Aorta (tissue), 5 donors: ENCODE data around the gene PEX3. TPM values are rescaled to one million over a fixed set of nuclear protein-coding genes. Genes with fewer than 3 reads are reported as not detected.

Experiments used
- ATAC-seq: fragments of 200-7000 bp; cut with Tn5 transposase; one replicate; pipeline ENCODE4 v1.9.1; 2022; ENCODE audit warnings: moderate library complexity; ENCODE audit not compliant: low FRiP score
- DNase-seq, 2 donors: peaks; one replicate each; pipeline ENCODE4 v3.0.0-alpha.2; 2020
- H3K27ac ChIP-seq, 2 donors: one replicate each; pipeline ENCODE4 v1.5.1; 2013; ENCODE audit warnings: low read length in 2 of 2, mild to moderate bottlenecking in 2 of 2, moderate library complexity in 2 of 2, control low read depth in 1 of 2, inconsistent platforms in 1 of 2, low read depth in 1 of 2
- H3K27me3 ChIP-seq, 2 donors: one replicate each; pipeline ENCODE4 v1.6.1; 2013; ENCODE audit warnings: control low read depth in 1 of 2, low read length in 1 of 2, mild to moderate bottlenecking in 1 of 2, moderate library complexity in 1 of 2; ENCODE audit not compliant: insufficient read depth in 2 of 2, control insufficient read depth in 1 of 2
- H3K36me3 ChIP-seq, 2 donors: one replicate each; pipeline ENCODE4 v1.6.1; 2013; ENCODE audit warnings: control low read depth in 1 of 2, low read length in 1 of 2, mild to moderate bottlenecking in 1 of 2; ENCODE audit not compliant: insufficient read depth in 2 of 2, control insufficient read depth in 1 of 2
- H3K4me1 ChIP-seq, 2 donors: one replicate each; pipeline ENCODE4 v1.6.1; 2013; ENCODE audit warnings: low read length in 2 of 2, control low read depth in 1 of 2, mild to moderate bottlenecking in 1 of 2, moderate library complexity in 1 of 2; ENCODE audit not compliant: insufficient read depth in 2 of 2, control insufficient read depth in 1 of 2
- H3K4me3 ChIP-seq, 2 donors: one replicate each; pipeline ENCODE4 v1.5.1; 2013; ENCODE audit warnings: low read length in 2 of 2, control low read depth in 1 of 2, mild to moderate bottlenecking in 1 of 2
- H3K9me3 ChIP-seq: one replicate; pipeline ENCODE4 v1.6.1; 2013; ENCODE audit warnings: mild to moderate bottlenecking, low read length; ENCODE audit not compliant: control insufficient read depth
- WGBS, 2 donors: extraction: QIAGEN DNeasy Blood & Tissue Kit; methylation state at CpG; one replicate each; pipeline ENCODE4 v1.1.7; 2013; 5-methylcytosine and 5-hydroxymethylcytosine counted together
- intact Hi-C, 2 donors: fragments of 100-400 bp; cut with DNase I; formaldehyde crosslinking; loops; one replicate each; pipeline versions ENCODE4 v1.14.2 to v1.15.0; 2022
- polyA plus RNA-seq, 2 donors: library from polyadenylated mRNA; stranded (reverse); fragments of 200-250 nt; gene quantifications; one replicate each; pipeline ENCODE4 v1.2.3, GENCODE V29; 2013
- total RNA-seq, 2 donors: library from RNA; stranded (reverse); fragmentation: NEBNext Ultra II Directional; extraction: Animal tissue kit (Norgen Biotek cat#: 25700); gene quantifications; one replicate each; pipeline ENCODE4 v1.2.1, GENCODE V29; 2021
- donor health status: healthy with polysubstance abuse.
- donor health status: Bipolar disorder and iron deficiency.
- donor health status: DM: no; HTN: no; CAD: no.
- donor health status: DM: no; HTN: no; CAD: no.
- donor health status: DM: yes; HTN: yes; CAD: no.

PEX3 gene
- total and polyA plus RNA-seq, 4 donors = 5.0 to 26.1 (median 13.7) TPM

DNA sequence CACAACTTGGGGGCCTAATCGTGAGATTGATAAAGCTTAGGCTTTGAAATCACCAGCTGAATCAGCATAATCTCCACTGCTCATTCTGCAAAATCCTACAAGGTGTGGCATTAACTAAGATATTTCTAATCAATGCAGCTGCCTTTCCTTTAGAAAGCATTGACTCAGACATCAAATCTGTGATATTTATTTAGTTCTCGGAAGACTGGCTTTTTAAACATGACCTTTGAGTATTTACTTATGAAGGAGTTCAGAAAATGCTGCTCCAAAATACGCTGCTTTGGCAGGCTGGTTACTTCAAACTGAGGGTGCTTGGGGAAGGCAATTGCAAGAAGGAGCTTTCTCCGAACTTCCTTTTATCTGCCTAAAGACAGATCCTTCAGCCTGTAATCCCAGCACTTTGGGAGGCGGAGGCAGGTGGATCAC, 84.6 kb downstream of the PEX3 start:
- no peak overlapping the region for H3K4me3 ChIP-seq
- no peaks in the 10 kb centered on the region for H3K27me3 ChIP-seq
- no peak for ATAC-seq
- H3K4me1 ChIP-seq = no peaks in the 10 kb centered on the region
- no peak overlapping the region for H3K27ac ChIP-seq
- WGBS, 2 donors = 69 to 88% methylated on average over 5 of the region's 5 CpGs
- no peak for DNase-seq
- intact Hi-C loops = no loop called here
- no peaks in the 10 kb centered on the region for H3K36me3 ChIP-seq
- H3K9me3 ChIP-seq = no peaks in the 10 kb centered on the region

DNA sequence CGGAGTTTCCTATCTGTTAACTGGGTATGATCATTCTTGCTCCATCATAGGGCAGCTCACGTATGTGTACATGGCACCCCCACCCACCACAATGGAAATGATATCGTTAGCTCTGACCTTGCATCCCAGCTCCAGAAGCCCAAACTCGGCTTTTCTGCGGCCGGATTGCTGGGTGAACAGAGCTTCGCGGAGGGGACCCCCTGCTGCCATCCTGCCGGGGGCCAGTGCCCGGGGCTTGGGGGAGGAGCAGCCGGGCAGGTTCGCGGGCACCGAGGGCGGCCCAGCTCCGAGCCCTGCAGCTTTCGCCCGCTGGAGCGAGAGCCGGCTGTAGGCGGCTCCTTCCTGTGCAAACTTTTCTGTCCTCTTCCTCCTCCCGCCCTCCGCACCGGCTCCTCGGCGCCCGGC, 85.9 kb downstream of the PEX3 start:
- H3K27ac ChIP-seq = peak overlapping the region; percentile 16 to 83
- 1 to 2% methylated on average over 24 to 27 of the region's 27 CpGs for WGBS, 2 donors
- intact Hi-C loops = no loop called here

GRCh38 chr6:143536866-143537691, 86.5 kb downstream of the PEX3 start:
- ATAC-seq (peak; percentile 85), DNase-seq (peak; percentile 81 to 87)
- H3K27ac ChIP-seq = peak overlapping the region; percentile 16 to 83
- 0% methylated on average over 59 to 103 of the region's 103 CpGs for WGBS, 2 donors
- no peaks in the 10 kb centered on the region for H3K27me3 ChIP-seq
- H3K9me3 ChIP-seq = no peaks in the 10 kb centered on the region
- H3K4me3 ChIP-seq = peak overlapping the region; percentile 73 to 87
- no peaks in the 10 kb centered on the region for H3K4me1 ChIP-seq
- H3K36me3 ChIP-seq = no peaks in the 10 kb centered on the region
- intact Hi-C loops = no loop called here

More for the DNA sequence above, 85.9 kb downstream of the PEX3 start:
- ATAC-seq (peak; percentile 14), DNase-seq (peak; percentile 74 to 85)
- Histone ChIP-seq H3K27me3 (no peaks in the 10 kb centered on the region), H3K36me3 (no peaks in the 10 kb centered on the region), H3K4me3 (peak overlapping the region; percentile 73 to 87), H3K9me3 (no peaks in the 10 kb centered on the region), H3K4me1 (no peaks in the 10 kb centered on the region)

GRCh38 chr6:143538374-143538773, 87.8 kb downstream of the PEX3 start:
- DNase-seq (no peak), ATAC-seq (no peak)
- Histone ChIP-seq H3K27me3 (no peaks in the 10 kb centered on the region), H3K27ac (no peak overlapping the region), H3K9me3 (no peaks in the 10 kb centered on the region), H3K36me3 (no peaks in the 10 kb centered on the region), H3K4me3 (no peak overlapping the region), H3K4me1 (no peaks in the 10 kb centered on the region)
- WGBS, 2 donors = 98 to 100% methylated on average over 7 of the region's 7 CpGs
- intact Hi-C loops = no loop called here

DNA sequence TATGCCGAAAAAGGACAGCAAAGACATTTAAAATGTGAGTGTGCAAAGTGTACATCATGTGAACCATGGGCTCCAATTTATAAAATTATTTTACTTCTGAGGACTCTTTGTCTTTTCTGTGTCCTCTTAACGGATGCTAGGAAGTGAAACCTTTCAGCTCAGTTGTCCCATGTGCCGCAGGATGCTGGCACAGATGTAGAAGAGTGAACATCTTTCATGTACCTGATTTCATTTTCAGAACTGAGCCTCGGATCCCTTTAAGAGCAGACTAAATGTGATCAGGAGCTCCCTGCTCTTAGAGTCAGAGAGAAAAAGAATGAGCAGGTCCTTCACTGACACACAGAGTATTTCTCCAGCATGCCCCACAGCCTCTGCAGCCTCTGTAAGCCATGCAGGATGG, 88.5 kb downstream of the PEX3 start:
- intact Hi-C loops = no loop called here
- no peak overlapping the region for H3K4me3 ChIP-seq
- ATAC-seq (no peak), DNase-seq (no peak)
- H3K4me1 ChIP-seq = no peaks in the 10 kb centered on the region
- H3K27ac ChIP-seq = no peak overlapping the region
- no peaks in the 10 kb centered on the region for H3K27me3 ChIP-seq
- H3K9me3 ChIP-seq = no peaks in the 10 kb centered on the region
- H3K36me3 ChIP-seq = no peaks in the 10 kb centered on the region
- 93 to 98% methylated on average over 4 of the region's 4 CpGs for WGBS, 2 donors

DNA sequence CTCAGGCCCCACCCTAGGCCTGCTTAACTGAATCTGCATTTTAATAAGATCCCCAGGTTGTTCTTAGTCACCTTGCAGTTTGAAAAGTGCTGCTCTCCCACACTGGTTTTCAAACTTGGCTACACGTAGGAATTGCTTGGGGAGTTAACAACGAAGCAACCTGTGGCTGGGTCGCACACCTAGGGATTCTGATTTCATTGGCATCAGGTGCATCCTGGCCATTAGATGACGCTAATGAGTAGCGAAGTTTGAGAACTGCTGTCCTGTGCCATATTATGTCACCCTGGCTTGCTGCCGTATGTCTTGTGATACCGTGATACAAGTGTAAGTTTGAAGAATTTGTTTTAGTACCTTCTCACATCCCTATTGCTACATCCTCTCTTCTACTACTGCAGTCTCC, 89.1 kb downstream of the PEX3 start:
- no peak for ATAC-seq
- Histone ChIP-seq H3K4me3 (no peak overlapping the region), H3K9me3 (no peaks in the 10 kb centered on the region), H3K27me3 (no peaks in the 10 kb centered on the region), H3K27ac (no peak overlapping the region), H3K36me3 (no peaks in the 10 kb centered on the region), H3K4me1 (no peaks in the 10 kb centered on the region)
- DNase-seq = no peak
- WGBS, 2 donors = 90 to 93% methylated on average over 7 of the region's 7 CpGs
- intact Hi-C loops = no loop called here

- DNase-seq = no peak
- H3K9me3 ChIP-seq = no peaks in the 10 kb centered on the region
- no peak for ATAC-seq
- H3K27me3 ChIP-seq = no peaks in the 10 kb centered on the region
- no peak overlapping the region for H3K27ac ChIP-seq
- no peaks in the 10 kb centered on the region for H3K4me1 ChIP-seq
- no peaks in the 10 kb centered on the region for H3K36me3 ChIP-seq
- intact Hi-C loops = no loop called here
- 51% methylated on average over 3 of the region's 3 CpGs for whole genome bisulfite sequencing, 2 donors
- no peak overlapping the region for H3K4me3 ChIP-seq
These were observed 89.6 kb downstream of the PEX3 start for GRCh38 chr6:143540192-143540591.
